Transverse colon (tissue), 4 donors: Measurements from ENCODE around the gene EHMT1. TPM values are rescaled to one million over a fixed set of nuclear protein-coding genes. Genes with fewer than 3 reads are reported as not detected.

Source experiments
- DNase-seq: peaks from one replicate; pipeline ENCODE4 v3.0.0-alpha.2; 2019
- H3K27ac ChIP-seq, 4 donors: fragments of 200-600 bp; sonication (generic); 2 replicates each; pipeline ENCODE4 v1.5.1; 2016 to 2018; ENCODE audit warnings: inconsistent platforms in 4 of 4
- H3K27me3 ChIP-seq: fragments of 200-600 bp; sonication (generic); 2 replicates; pipeline ENCODE4 v1.5.1; 2017; ENCODE audit warnings: inconsistent platforms
- H3K36me3 ChIP-seq, 4 donors: fragments of 200-600 bp; sonication (generic); 2 replicates each; pipeline ENCODE4 v1.5.1; 2017 to 2019; ENCODE audit warnings: inconsistent platforms in 4 of 4
- H3K4me1 ChIP-seq, 4 donors: fragments of 200-600 bp; sonication (generic); 2 replicates each; pipeline ENCODE4 v1.5.1; 2017 to 2020; ENCODE audit warnings: inconsistent platforms in 4 of 4
- H3K4me3 ChIP-seq, 4 donors: fragments of 200-600 bp; sonication (generic); 1 replicate in 1 of 4; 2 replicates in 3 of 4; pipeline versions ENCODE4 v1.5.1 to v1.6.1; 2017 to 2019; ENCODE audit warnings: inconsistent platforms in 4 of 4
- H3K9me3 ChIP-seq, 2 donors: fragments of 200-600 bp; sonication (generic); 2 replicates each; pipeline ENCODE4 v1.5.1; 2017 to 2019; ENCODE audit warnings: inconsistent platforms in 2 of 2
- EP300 ChIP-seq: sonication (generic); formaldehyde crosslinking; IDR thresholded peaks from one replicate; pipeline ENCODE4 v1.6.1; 2017; ENCODE audit warnings: antibody characterized with exemption, low read depth
- POLR2A ChIP-seq: fragments of 450-650 bp; IDR thresholded peaks from one replicate; pipeline ENCODE4 v1.6.1; 2016; ENCODE audit warnings: antibody characterized with exemption, mild to moderate bottlenecking, moderate library complexity
- POLR2AphosphoS5 ChIP-seq, 3 donors: sonication (generic); formaldehyde crosslinking; IDR thresholded peaks; one replicate each; pipeline ENCODE4 v1.6.1; 2016; ENCODE audit warnings: antibody characterized with exemption in 3 of 3
- WGBS, 2 donors: methylation state at CpG; one replicate each; pipeline ENCODE4 v1.1.5; 2018; ENCODE audit warnings: low coverage in 1 of 2; 5-methylcytosine and 5-hydroxymethylcytosine counted together
- in situ Hi-C, 4 donors: fragments of 200-750 bp; cut with MboI; loops; one replicate each; pipeline versions ENCODE4 v1.15.0 to v1.15.1; 2017; ENCODE audit warnings: low sequenced_read_pairs in 3 of 4, low pct_ligation_motif_present in 1 of 4, low pct_unique_long_range_greater_than_20kb in 1 of 4
- intact Hi-C: fragments of 100-400 bp; cut with DNase I; formaldehyde crosslinking; loops from one replicate; pipeline ENCODE4 v1.15.1; 2023; ENCODE audit warnings: low total_unique reads
- total RNA-seq, 4 donors: library from RNA; depleted of rRNA; stranded (reverse); fragments of >200 nt; gene quantifications; one replicate each; pipeline ENCODE4 v1.1.0, GENCODE V29; 2016
- TF ChIP-seq, protein P1 (sequence below), 5 experiments: fragments of 200-600 bp in 3 of 5; fragments of 450-650 bp in 2 of 5; sonication (generic) in 3 of 5; IDR thresholded peaks; 1 replicate in 2 of 5; 2 replicates in 3 of 5; pipeline ENCODE4 v1.5.1; 2016 to 2017; ENCODE audit warnings: antibody characterized with exemption in 5 of 5, inconsistent platforms in 3 of 5, mild to moderate bottlenecking in 2 of 5, moderate library complexity in 1 of 5

EHMT1 gene
- total RNA-seq, 4 donors from 2014 or later = 93.8 to 184 (median 139) TPM

- H3K27ac ChIP-seq = peak overlapping the region in 3 of 4 donors; percentile 29 to 34 (median 31)
- peak; percentile 62 for DNase-seq
- H3K4me3 ChIP-seq = no peak overlapping the region
- H3K27me3 ChIP-seq = no peaks in the 10 kb centered on the region
- intact Hi-C loops (no loop called here), in situ Hi-C loops (no loop called here)
- TF ChIP-seq POLR2AphosphoS5 (IDR thresholded peaks at IDR 0.05) = no peak
- TF ChIP-seq, protein P1, sequence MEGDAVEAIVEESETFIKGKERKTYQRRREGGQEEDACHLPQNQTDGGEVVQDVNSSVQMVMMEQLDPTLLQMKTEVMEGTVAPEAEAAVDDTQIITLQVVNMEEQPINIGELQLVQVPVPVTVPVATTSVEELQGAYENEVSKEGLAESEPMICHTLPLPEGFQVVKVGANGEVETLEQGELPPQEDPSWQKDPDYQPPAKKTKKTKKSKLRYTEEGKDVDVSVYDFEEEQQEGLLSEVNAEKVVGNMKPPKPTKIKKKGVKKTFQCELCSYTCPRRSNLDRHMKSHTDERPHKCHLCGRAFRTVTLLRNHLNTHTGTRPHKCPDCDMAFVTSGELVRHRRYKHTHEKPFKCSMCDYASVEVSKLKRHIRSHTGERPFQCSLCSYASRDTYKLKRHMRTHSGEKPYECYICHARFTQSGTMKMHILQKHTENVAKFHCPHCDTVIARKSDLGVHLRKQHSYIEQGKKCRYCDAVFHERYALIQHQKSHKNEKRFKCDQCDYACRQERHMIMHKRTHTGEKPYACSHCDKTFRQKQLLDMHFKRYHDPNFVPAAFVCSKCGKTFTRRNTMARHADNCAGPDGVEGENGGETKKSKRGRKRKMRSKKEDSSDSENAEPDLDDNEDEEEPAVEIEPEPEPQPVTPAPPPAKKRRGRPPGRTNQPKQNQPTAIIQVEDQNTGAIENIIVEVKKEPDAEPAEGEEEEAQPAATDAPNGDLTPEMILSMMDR (IDR thresholded peaks at IDR 0.05) = no peak
- TF ChIP-seq POLR2A = peak; percentile 10
- no peak for TF ChIP-seq EP300
- H3K9me3 ChIP-seq = no peaks in the 10 kb centered on the region
- H3K4me1 ChIP-seq = peaks cover 11 to 57% (median 31%) of the 10 kb centered on the region in 4 donors
- H3K36me3 ChIP-seq = no peaks in the 10 kb centered on the region
- WGBS, 2 donors = 47 to 50% methylated on average over 6 to 25 of the region's 25 CpGs
Measured at GRCh38 chr9:137670391-137671195, 51.8 kb downstream of the EHMT1 start.

GRCh38 chr9:137671196-137671538 lies 52.4 kb downstream of the EHMT1 start:
- no peak for DNase-seq
- peak overlapping the region in 1 of 4 donors; percentile 31 for H3K27ac ChIP-seq
- H3K9me3 ChIP-seq = no peaks in the 10 kb centered on the region
- TF ChIP-seq, protein P1 (IDR thresholded peaks at IDR 0.05) = no peak
- TF ChIP-seq POLR2A (no peak), POLR2AphosphoS5 (IDR thresholded peaks at IDR 0.05) (no peak), EP300 (no peak)
- no peaks in the 10 kb centered on the region for H3K27me3 ChIP-seq
- H3K4me1 ChIP-seq = peaks cover 8 to 52% (median 26%) of the 10 kb centered on the region in 4 donors
- WGBS, 2 donors = 78 to 92% methylated on average over 3 of the region's 3 CpGs
- in situ Hi-C loops (no loop called here), intact Hi-C loops (no loop called here)
- no peaks in the 10 kb centered on the region for H3K36me3 ChIP-seq
- H3K4me3 ChIP-seq = no peak overlapping the region

DNA sequence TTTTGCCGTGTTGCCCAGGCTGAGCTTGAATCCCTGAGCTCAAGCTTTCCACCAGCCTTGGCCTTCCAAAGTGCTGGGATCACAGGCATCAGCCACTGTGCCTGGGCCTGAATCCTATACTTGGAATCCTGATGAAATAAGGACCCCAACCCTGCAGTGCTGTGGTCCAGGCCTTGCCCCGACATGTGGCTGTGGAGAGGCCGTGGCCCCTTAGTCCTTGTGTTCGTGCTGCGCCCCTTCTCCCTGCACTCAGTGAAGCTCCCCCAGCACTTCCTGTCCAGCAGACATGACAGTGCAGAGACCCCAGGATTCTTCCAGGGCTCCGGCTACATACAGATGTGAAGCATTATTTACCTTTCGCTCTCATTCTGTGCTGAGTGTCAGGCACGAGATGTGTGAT lies 52.9 kb downstream of the EHMT1 start:
- Histone ChIP-seq H3K27ac (no peak overlapping the region), H3K36me3 (no peaks in the 10 kb centered on the region), H3K27me3 (no peaks in the 10 kb centered on the region), H3K9me3 (no peaks in the 10 kb centered on the region), H3K4me1 (peaks cover 5 to 49% (median 22%) of the 10 kb centered on the region in 4 donors), H3K4me3 (no peak overlapping the region)
- DNase-seq = no peak
- TF ChIP-seq, protein P1 (IDR thresholded peaks at IDR 0.05) = no peak
- TF ChIP-seq POLR2A = no peak
- TF ChIP-seq POLR2AphosphoS5 (IDR thresholded peaks at IDR 0.05) = no peak
- TF ChIP-seq EP300 = no peak
- WGBS, 2 donors = 86 to 100% methylated on average over 1 to 8 of the region's 8 CpGs
- in situ Hi-C loops = no loop called here
- intact Hi-C loops = no loop called here

- TF ChIP-seq POLR2AphosphoS5 (IDR thresholded peaks at IDR 0.05) = no peak
- TF ChIP-seq, protein P1 (IDR thresholded peaks at IDR 0.05) = peak; percentile 80 to 88 (median 86)
- TF ChIP-seq EP300 = no peak
- in situ Hi-C loops (no loop called here), intact Hi-C loops (no loop called here)
- Histone ChIP-seq H3K27me3 (no peaks in the 10 kb centered on the region), H3K4me1 (peaks cover 5 to 45% (median 22%) of the 10 kb centered on the region in 4 donors), H3K9me3 (no peaks in the 10 kb centered on the region), H3K27ac (peak overlapping the region in 3 of 4 donors; percentile 21 to 59 (median 43)), H3K4me3 (no peak overlapping the region), H3K36me3 (no peaks in the 10 kb centered on the region)
- 6 to 46% methylated on average over 5 to 13 of the region's 13 CpGs for WGBS, 2 donors
- DNase-seq = no peak
Measured at GRCh38 chr9:137672907-137673791, 54.3 kb downstream of the EHMT1 start.
